NCI-H345 (cell line): ENCODE results near the gene SELENON.

Source experiments
- DNase-seq: peaks from one replicate; lab custom pipeline; 2025; lab: John Stamatoyannopoulos, UW

Gene SELENON, protein sequence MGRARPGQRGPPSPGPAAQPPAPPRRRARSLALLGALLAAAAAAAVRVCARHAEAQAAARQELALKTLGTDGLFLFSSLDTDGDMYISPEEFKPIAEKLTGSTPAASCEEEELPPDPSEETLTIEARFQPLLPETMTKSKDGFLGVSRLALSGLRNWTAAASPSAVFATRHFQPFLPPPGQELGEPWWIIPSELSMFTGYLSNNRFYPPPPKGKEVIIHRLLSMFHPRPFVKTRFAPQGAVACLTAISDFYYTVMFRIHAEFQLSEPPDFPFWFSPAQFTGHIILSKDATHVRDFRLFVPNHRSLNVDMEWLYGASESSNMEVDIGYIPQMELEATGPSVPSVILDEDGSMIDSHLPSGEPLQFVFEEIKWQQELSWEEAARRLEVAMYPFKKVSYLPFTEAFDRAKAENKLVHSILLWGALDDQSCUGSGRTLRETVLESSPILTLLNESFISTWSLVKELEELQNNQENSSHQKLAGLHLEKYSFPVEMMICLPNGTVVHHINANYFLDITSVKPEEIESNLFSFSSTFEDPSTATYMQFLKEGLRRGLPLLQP

DNA sequence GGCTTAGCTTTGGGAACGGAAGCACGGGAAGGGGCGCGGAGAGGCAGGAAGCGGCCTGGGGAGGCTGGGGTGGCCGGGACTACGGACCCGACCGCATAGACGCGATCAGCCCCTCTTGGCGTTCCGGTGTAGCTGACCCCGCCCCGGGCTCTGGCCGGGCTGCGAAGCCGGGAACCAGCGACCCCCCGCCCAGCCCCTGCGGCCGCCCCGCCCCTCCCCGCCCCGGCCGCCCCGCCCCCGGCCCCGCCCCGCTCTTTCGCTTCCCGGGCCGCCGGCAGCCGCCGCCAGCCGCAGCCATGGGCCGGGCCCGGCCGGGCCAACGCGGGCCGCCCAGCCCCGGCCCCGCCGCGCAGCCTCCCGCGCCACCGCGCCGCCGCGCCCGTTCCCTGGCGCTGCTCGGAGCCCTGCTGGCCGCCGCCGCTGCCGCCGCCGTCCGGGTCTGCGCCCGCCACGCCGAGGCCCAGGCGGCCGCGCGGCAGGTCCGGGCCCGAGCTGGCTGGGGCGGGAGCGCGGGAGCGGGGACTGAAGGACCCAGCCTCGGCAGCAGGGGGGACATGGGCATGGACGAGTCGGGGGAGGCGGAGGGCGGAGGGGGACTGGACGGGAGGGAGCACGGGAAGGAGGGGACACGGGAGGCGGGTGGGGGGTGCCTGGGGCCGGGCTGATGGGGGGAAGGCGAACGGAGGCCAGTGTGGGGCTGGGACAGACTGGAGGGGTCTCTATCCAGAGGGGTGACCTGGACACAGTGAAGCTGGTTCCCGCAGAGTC is at the start of gene SELENON:
TSS of gene SELENON (plus strand) at position 259 of the 768 bp plus-strand sequence. CDS start at position 297, 38 bp downstream.
- peak; percentile 52 for DNase-seq

DNA sequence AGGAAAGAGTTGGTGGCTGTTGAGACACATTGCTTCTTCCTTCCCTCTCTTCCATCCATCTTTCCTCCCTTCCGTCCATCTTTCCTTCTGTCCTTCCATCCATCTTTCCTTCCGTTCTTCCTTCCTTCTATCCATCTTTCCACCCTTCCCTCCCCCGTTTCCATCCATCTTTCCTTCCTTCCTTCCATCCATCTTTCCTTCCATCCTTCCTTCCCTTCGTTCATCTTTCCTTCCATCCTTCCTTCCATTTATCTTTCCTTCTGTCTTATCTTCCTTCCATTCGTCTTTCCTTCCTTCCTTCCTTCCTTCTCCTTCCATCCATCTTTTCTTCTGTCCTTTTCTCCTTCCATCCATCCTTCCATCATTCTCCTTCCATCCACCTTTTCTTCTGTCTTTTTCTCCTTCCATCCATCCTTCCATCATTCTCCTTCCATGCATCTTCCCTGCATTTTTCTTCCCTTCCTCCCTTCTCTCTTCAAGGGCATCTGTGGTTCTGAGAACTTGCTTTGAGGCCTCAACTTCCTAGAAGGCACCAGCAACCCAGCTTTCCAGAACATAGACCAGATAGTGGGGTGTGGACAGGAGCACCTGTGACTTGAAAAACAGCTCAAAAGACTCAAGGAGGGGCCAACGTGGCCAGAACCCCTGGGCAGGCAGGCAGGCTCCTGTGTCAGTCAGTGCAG is 48.9 kb upstream of the SELENON start:
- DNase-seq, result no peak

DNA sequence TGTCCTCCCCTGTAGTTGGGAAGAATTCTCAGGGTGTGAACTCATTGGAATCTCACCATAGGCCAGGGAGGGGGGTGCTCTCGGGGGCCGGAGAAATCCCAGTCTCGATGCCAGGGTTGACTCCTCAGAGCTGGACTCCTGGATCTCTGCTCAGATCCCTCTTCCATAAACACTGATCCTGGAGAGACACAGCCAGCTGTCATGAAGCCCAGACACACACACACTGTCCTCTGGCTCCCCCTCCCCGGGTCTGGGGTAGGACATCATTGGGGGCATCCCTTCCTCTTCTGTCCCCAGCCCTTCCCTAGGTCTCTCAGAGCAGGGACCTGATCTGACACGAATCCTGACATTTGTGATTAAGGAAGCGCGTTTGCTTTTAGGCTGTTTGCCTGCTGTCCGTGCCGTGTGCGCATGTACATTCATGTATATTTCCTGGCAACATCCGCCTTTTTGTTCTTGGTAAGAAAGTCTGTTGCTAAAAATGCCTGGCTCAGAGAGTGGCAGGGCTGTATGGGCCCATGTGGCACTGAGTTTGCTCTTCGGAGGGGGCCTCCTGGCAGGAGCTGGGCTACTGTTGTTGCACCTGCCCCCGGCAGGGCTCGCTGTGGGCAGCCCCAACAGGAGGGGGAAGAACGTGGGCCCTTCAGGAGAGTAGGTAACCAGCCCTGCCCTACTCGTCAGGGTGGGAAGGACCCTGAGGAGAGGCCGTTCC is 45.4 kb upstream of the SELENON start:
- peak; percentile 83 for DNase-seq

DNA sequence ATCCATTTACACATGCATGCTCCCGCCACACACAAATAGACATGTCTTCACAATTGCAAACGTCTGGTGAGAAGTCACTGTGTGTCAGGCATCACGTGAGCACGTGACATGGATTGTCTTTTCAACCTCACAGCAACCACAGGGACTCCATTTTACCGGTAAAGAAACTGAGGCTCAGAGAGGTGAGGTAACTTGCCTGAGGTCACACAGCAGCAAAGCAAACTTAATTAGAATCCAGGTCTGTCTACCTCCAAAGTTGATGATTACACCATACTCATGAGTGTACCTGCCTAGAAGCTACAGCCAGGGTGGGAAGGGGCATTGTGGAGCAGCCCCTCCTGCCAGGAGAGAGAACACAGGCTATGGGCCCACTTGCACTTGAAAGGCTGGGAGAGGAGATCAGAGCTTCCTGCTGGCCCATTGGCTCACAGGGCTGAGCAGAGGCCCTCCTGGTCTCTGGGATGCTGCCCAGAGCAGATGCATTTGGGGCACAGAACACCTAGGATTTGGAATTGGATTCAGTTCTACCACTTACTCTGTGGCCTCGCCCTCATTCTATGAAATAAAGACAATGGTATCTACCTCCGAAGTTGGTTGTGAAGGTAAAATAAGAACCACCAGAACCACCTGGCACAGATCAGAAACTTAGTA is 44.4 kb upstream of the SELENON start:
- DNase-seq, result no peak

DNA sequence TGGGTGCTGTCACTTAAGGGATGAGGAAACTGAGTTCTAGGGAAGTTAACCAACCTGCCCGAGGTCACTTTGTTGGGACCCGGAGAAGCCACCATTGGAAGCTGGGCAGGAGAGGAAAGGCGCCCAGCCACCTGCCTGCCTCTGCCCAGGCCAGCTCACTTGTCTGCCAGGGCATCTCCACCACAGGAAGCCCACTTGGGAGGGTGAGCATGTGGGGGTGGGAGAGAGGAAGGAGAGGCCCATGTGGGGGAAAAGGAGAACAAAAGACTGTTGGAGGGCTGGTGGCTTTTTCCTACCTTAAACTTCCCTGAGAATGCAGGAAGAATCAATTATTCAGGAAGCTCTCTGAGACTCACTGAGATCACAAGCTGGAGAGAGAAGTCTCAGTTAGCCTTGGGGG is 43.8 kb upstream of the SELENON start:
- DNase-seq, result no peak

DNA sequence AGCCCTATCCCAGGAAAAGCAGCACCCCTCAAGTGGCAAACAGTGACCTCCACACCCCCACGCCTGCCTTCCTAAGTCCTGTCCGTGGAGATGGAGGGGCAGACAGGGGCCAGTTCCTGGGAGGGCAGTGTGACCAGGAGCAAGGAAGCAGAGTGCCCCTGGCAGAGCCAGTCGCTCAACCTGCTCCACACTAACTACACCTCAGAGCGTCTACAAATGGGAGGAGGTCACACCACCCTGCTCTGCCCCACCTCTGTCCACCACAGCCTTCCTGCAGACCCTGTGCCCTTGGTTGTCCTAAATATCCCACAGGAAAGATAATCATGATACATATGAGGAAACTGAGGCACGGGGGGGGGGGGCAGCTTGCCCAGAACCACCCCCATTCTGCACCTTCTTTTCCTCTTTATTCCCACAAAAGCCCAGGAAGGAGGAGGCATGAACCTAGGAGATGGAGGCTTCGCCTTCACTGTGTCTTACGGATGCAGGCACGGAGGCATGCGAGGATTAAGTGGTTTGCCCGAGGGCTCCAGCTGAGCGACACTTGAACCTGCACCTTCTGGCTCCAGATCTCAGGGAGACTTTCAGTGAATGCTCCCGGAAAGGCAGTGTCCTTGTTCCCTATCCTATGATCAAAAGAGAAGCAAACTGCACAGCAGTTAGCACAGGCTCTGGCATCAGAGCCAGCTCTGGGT is 42.7 kb upstream of the SELENON start:
- no peak for DNase-seq

DNA sequence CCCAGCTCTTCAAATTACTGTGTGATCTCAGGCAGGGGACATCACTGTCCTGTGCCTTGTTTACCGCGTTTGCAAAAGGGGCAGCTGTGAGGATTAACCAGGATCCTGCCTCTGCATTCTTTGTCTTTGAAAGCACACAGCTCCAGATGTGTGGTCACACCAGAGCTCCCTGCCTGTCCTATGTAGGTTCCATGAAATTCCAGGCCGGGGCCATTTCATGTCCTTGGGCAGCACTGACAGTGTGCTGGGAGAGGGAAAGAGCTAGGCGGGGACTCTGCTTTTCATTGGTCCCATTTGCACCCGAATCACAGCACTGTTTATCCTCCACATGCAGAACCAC is 42.2 kb upstream of the SELENON start:
- DNase-seq, result no peak

DNA sequence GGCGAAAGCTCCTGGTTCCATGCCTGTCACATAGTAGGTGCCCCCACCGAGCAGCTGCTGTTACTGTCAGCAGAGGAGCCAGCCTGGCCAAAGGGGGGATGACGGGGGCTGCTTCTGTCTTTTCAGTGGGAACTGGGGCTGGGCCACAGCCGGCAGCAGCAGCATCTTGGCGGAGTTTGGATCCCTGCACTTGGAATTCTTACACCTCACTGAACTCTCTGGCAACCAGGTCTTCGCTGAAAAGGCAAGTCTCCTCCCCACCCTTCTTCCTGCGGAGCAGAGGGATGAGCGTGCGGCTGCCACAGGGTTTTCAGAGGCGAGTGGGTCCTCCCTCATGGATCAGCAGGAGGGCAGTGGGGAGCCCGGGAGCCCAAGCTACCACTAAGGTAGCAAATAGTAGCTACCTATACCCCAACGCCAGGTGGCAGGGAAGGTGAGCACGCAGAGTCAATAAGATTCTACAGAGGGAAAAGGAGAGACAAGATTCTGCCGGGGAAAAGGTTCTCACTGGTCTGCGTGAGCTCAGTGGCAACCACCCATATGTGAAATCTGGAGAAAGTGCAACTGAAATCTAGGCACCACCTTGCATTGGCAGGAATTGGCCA is 41.4 kb upstream of the SELENON start:
- no peak for DNase-seq

DNA sequence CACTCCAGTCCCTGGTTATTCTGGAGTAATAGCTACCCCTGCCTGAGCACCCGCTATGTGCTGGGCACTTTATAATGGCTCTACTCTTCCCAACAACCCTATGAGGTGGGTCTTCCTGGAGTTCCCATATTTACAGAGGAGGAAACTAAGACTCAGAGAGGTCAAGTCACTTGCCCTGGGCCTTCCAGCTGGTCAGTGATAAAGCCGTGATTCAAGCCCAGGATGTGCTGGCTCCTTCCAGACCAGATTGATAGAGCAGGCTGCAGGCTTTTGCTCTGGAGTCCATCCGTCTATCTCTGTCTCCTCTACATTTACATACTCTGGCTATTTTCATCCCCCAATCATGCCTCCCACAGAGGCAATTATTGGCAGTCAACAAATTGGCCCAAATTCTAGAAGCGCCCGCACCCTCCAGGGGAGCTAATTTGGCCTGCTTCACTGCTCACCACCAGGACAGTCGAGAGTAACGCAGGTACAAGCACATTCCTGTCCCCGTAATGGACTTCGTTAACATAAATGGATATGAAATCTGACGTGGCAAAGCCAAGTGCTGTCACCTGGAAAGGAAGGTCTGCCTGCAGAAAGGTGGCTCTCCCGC is 39.8 kb upstream of the SELENON start:
- no peak for DNase-seq

DNA sequence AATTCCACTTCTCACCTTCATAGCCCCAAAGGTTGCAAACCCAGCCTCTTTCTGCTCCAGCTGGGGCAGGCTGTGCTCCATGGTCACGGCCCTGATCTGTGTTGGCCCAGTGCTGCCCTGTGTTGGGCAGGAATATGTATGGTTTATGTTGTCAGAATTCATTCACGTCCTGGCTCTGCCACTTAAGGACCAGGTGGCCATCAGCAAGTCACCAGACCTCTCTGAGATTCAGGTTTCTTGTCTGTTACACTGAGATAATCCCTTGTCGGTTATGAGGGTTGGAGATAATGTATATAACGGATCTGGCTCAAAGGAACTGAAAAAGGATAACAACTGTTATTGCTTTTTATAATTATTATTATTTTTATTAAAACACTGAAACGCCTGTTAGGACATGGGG is 39.1 kb upstream of the SELENON start:
- DNase-seq, result no peak

DNA sequence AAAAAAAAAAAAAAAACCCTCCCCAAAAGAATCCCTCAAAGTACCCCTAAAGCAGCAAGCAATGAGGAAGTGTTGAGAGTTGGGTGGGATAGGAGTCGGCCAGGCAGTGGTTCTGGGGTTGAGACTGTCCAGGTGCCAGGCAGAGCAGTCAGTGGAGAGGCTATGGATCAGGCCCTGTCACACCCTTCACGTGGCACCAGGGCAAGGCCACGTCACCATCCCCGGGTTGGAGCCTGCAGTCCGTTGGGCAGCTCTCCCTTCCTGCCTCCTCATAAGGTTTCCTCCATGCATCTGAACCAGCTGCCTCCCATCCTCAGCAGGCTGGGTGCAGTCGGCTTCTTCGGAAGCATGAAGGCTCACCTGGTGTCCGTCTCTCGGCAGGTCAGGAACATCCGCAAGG is 36.5 kb upstream of the SELENON start:
- no peak for DNase-seq

DNA sequence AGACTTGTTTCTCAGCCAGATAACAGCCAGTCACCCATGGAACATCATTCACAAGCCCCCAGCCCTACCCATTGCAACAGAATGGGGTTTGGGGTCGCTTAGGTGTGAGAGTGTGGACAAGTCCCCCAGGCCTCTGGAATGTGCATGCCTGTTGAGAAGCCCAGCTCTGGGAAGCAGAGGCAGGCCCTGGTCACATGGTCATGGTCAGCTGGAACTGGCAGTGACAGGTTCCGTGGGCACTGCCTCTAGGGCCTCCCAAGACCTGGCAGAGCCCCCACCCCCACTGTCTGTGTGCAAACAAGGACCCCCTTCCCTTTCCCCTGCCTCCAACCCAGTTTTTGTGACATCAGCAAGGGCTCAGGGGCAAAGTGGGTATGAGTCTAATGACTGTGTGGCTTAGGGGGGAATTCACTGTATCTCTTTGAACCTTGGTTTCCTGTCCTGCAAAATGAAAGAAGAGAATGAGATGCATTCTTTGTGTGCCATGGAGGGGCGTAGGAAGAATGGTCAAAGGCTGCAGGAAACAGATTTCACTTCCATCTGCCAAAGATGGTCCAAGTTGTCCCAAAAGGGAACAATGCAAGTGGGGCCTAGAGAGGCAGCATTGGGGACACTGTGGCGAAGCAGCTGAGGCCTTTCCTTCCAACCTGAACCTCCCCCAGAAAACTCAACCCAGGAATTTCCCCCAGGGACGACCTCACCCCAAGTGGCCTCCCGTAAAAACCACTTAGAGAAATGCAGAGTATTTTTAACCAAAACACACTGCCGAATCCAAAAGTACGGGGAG is 34.7 kb upstream of the SELENON start:
- no peak for DNase-seq

DNA sequence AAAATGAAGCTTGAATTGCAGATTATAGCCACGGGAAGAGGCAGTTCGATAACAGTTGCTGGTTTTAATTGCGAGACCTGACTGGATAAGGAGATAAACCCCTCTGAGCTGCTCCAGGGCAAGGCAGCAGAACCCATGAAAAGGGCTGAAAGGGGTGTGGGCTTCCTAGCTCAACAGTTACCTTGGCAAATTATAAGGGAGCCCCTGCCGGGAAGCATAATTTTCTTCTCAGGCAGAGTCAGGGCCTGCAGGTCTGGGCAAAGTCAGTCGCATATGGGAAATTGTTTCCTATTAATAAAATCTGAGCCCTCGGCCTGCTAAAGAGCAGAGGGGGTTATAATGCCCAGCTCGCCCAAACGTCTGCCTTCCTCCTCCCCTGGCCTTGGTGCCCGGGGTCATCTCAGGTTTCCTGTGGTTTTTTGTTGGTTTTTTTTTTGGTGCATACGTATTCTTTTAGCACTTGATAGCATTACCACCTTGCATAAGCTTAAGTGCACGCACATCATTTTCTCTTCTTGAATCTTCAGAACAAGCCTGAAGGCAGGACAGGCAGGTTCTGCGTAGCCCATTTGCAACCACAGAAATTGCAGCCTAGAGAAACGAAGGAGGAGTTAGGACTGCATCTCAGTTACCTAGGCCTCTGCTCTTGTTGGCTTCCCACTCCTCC is 33.9 kb upstream of the SELENON start:
- DNase-seq, result no peak

DNA sequence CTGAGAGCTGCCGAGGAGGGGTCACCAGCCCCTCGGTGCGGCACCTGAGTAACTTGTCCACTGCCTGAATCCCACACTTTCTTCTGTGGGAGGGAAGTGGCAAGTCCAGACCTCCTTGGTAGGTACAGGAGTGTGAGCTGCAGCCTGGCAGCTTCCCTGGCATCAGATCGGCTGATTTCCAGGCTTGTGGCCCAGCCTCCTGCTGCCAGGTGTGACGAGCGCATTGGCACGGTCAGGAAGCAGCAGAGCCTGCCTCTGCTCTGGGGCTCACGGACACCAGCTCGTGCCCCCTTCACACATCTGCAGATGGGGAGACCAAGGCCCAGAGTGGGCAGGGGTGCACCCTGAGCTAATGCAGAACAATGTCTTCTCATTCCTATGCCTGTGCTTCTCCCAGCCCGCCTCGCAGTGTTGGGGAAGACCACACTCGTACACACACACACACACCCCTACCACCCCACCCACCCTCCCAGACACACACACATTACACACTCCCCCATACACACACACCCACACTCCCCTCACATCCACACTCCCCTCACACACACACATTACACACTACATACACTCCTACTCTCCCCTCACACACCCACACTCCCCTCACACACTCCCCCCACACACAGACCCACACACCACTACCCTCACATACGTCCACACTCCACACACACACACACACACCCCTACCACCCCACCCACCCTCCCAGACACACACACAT is 33.1 kb upstream of the SELENON start:
- DNase-seq, result no peak

DNA sequence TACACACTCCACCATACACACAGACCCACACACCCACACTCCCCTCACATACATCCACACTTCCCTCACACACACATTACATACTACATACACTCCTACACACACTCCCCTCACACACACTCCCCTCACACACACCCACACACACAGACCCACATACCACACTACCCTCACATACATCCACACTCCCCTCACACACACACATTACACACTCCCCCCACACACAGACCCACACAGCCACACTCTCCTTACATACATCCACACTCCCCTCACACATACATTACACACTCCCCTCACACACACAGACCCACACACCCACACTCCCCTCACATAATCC is 32.6 kb upstream of the SELENON start:
- no peak for DNase-seq

DNA sequence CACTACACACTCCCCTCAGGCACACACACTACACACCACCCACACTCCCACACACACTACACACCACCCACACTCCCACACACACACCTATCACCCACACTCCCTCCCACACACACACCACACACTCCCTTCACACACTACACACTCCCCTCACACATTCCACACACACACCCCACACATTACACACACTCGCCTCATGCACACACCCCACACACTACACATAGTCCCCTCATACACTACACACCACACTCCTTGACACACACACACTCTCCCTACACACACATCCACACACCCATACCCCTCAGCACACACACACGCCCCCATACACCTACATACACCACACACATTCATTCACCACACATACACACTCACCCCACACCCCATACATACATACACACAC is 31.0 kb upstream of the SELENON start:
- no peak for DNase-seq

DNA sequence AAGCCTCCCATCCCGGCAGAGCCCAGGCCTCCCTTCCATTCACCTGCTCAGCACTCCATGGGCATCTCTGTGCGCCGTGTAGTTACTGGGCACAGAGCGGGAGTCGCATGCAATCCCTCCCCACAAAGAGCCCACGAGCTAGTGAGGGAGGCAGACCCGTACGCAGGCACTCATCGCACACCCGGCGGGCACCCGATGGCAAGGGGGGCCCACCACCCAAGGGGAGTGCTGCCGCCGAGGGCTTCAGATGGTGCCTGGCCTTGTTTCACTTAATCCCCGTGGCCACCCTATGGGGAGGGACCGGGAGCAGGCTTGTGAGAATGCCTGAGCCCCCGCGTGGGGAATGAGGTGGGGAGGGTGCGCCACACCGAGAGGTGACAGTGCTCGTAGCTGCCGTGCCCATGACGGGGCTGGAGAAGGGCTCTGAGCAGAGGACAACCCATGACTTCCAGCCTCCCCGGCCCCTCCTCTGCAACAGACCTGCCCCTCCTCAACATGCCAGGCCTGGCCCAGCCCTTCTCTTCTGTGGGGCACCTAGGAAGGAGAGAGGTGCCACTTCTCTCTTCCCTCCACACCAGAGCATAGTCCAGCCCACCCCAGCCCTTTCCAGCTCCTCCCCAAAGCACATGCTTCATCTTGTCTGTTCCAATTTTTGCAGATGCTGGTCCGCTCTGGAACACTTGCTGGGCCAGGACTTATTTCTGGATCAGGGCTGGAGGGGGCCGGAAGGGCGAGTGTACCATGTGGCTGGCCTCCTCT is 30.2 kb upstream of the SELENON start:
- no peak for DNase-seq
